Natural killer cell treated with Interleukin-12 subunit alpha and Interleukin-12 subunit beta and Interleukin-15 and Interleukin-18, amount 100 ng/mL, for 72 hours (primary cell): ENCODE results near the gene FGFR4. TPM values are rescaled to one million over a fixed set of nuclear protein-coding genes. Genes with fewer than 3 reads are reported as not detected.

ENCODE experiments used
- ATAC-seq, 2 donors: fragments of 150-1000 bp; cut with Tn5 transposase in 1 of 2; sonication (Bioruptor Pico), chemical (Tn5 transposase) in 1 of 2; 2 replicates each; pipeline ENCODE4 v1.10.0; 2021
- DNase-seq: peaks from one replicate; pipeline ENCODE4 v3.0.0; 2022; ENCODE audit warnings: low spot score
- H3K27ac Mint-ChIP-seq, 2 donors: 1 replicate in 1 of 2; 2 replicates in 1 of 2; pipeline ENCODE4 v1.8.0; 2022; ENCODE audit warnings: mixed read lengths in 2 of 2, mild to moderate bottlenecking in 1 of 2, moderate library complexity in 1 of 2
- H3K27me3 Mint-ChIP-seq, 2 donors: 1 replicate in 1 of 2; 2 replicates in 1 of 2; pipeline ENCODE4 v1.8.0; 2022; ENCODE audit warnings: mixed read lengths in 2 of 2
- H3K36me3 Mint-ChIP-seq: one replicate; pipeline ENCODE4 v1.8.0; 2022; ENCODE audit warnings: mixed read lengths
- H3K4me1 Mint-ChIP-seq, 2 donors: 1 replicate in 1 of 2; 2 replicates in 1 of 2; pipeline ENCODE4 v1.8.0; 2022; ENCODE audit warnings: low read depth in 2 of 2, mixed read lengths in 2 of 2, mild to moderate bottlenecking in 1 of 2
- H3K4me3 Mint-ChIP-seq: one replicate; pipeline ENCODE4 v1.8.0; 2022; ENCODE audit warnings: mixed read lengths
- H3K9me3 Mint-ChIP-seq: 2 replicates; pipeline ENCODE4 v1.8.0; 2022; ENCODE audit warnings: mixed read lengths
- total RNA-seq, 2 donors: library from RNA; stranded (reverse); gene quantifications; one replicate each; pipeline ENCODE4 v1.2.3, GENCODE V29; 2022

FGFR4 gene
- total RNA-seq, 2 donors from 2014 or later, result 1.9 to 2.0 TPM

- Mint-ChIP-seq H3K4me1 (peaks cover 4 to 5% of the 10 kb centered on the region in 2 donors), H3K9me3 (no peaks in the 10 kb centered on the region), H3K36me3 (no peaks in the 10 kb centered on the region), H3K27me3 (no peaks in the 10 kb centered on the region), H3K27ac (no peak overlapping the region), H3K4me3 (no peak overlapping the region)
- DNase-seq (no peak), ATAC-seq (no peak)
These were observed 16.1 kb upstream of the FGFR4 start for GRCh38 chr5:177070536-177071191.

GRCh38 chr5:177071666-177072385, 14.9 kb upstream of the FGFR4 start:
- DNase-seq (no peak), ATAC-seq (peak; percentile 67)
- Mint-ChIP-seq H3K4me1 (peaks cover 4 to 5% of the 10 kb centered on the region in 2 donors), H3K4me3 (no peak overlapping the region), H3K27ac (no peak overlapping the region), H3K9me3 (no peaks in the 10 kb centered on the region), H3K36me3 (no peaks in the 10 kb centered on the region), H3K27me3 (no peaks in the 10 kb centered on the region)

GRCh38 chr5:177077335-177077734, 9.4 kb upstream of the FGFR4 start:
- Mint-ChIP-seq H3K27ac (no peak overlapping the region), H3K9me3 (no peaks in the 10 kb centered on the region), H3K4me1 (no peaks in the 10 kb centered on the region), H3K4me3 (no peak overlapping the region), H3K27me3 (no peaks in the 10 kb centered on the region), H3K36me3 (no peaks in the 10 kb centered on the region)
- no peak for DNase-seq
- no peak for ATAC-seq

GRCh38 chr5:177079606-177080005, 7.1 kb upstream of the FGFR4 start:
- Mint-ChIP-seq H3K36me3 (no peaks in the 10 kb centered on the region), H3K27me3 (peaks cover 7 to 8% of the 10 kb centered on the region in 2 donors), H3K4me3 (no peak overlapping the region), H3K9me3 (no peaks in the 10 kb centered on the region), H3K27ac (no peak overlapping the region), H3K4me1 (no peaks in the 10 kb centered on the region)
- DNase-seq (no peak), ATAC-seq (no peak)

GRCh38 chr5:177080265-177080664, 6.5 kb upstream of the FGFR4 start:
- Mint-ChIP-seq H3K4me1 (no peaks in the 10 kb centered on the region), H3K27ac (no peak overlapping the region), H3K36me3 (no peaks in the 10 kb centered on the region), H3K4me3 (no peak overlapping the region), H3K9me3 (no peaks in the 10 kb centered on the region), H3K27me3 (peaks cover 7 to 8% of the 10 kb centered on the region in 2 donors)
- DNase-seq (no peak), ATAC-seq (no peak)

GRCh38 chr5:177081859-177082258, 4.9 kb upstream of the FGFR4 start:
- ATAC-seq, result no peak
- no peak overlapping the region for H3K4me3 Mint-ChIP-seq
- H3K27me3 Mint-ChIP-seq, result peaks cover 7 to 12% of the 10 kb centered on the region in 2 donors
- DNase-seq, result no peak
- H3K4me1 Mint-ChIP-seq, result peaks cover 6% of the 10 kb centered on the region in 2 donors
- H3K27ac Mint-ChIP-seq, result no peak overlapping the region
- no peaks in the 10 kb centered on the region for H3K9me3 Mint-ChIP-seq
- H3K36me3 Mint-ChIP-seq, result no peaks in the 10 kb centered on the region

- Mint-ChIP-seq H3K9me3 (no peaks in the 10 kb centered on the region), H3K36me3 (no peaks in the 10 kb centered on the region), H3K4me1 (peaks cover 6 to 10% of the 10 kb centered on the region in 2 donors), H3K27ac (no peak overlapping the region), H3K4me3 (no peak overlapping the region), H3K27me3 (peaks cover 14 to 15% of the 10 kb centered on the region in 2 donors)
- no peak for DNase-seq
- no peak for ATAC-seq
These were observed 3.4 kb upstream of the FGFR4 start for GRCh38 chr5:177083357-177083756.

GRCh38 chr5:177084175-177084574, 2.5 kb upstream of the FGFR4 start:
- Mint-ChIP-seq H3K27ac (no peak overlapping the region), H3K4me1 (peaks cover 6 to 10% of the 10 kb centered on the region in 2 donors), H3K36me3 (no peaks in the 10 kb centered on the region), H3K9me3 (no peaks in the 10 kb centered on the region), H3K27me3 (peaks cover 14 to 18% of the 10 kb centered on the region in 2 donors), H3K4me3 (no peak overlapping the region)
- ATAC-seq, result no peak
- DNase-seq, result no peak

- peaks cover 6 to 10% of the 10 kb centered on the region in 2 donors for H3K4me1 Mint-ChIP-seq
- ATAC-seq (no peak), DNase-seq (no peak)
- H3K4me3 Mint-ChIP-seq, result peak overlapping the region; percentile 66
- no peaks in the 10 kb centered on the region for H3K36me3 Mint-ChIP-seq
- peaks cover 14 to 18% of the 10 kb centered on the region in 2 donors for H3K27me3 Mint-ChIP-seq
- no peaks in the 10 kb centered on the region for H3K9me3 Mint-ChIP-seq
- no peak overlapping the region for H3K27ac Mint-ChIP-seq
These were observed 596 bp upstream of the FGFR4 start for GRCh38 chr5:177085985-177086653.

- Mint-ChIP-seq H3K4me3 (no peak overlapping the region), H3K27ac (no peak overlapping the region), H3K9me3 (no peaks in the 10 kb centered on the region), H3K27me3 (peaks cover 14 to 18% of the 10 kb centered on the region in 2 donors), H3K4me1 (peaks cover 6 to 10% of the 10 kb centered on the region in 2 donors), H3K36me3 (no peaks in the 10 kb centered on the region)
- no peak for ATAC-seq
- DNase-seq, result no peak
These were observed 787 bp downstream of the FGFR4 start for GRCh38 chr5:177087398-177088005.

GRCh38 chr5:177089127-177089526, 2.4 kb downstream of the FGFR4 start:
- Mint-ChIP-seq H3K4me1 (peaks cover 6 to 10% of the 10 kb centered on the region in 2 donors), H3K27me3 (peaks cover 8 to 10% of the 10 kb centered on the region in 2 donors), H3K9me3 (no peaks in the 10 kb centered on the region), H3K36me3 (no peaks in the 10 kb centered on the region), H3K27ac (no peak overlapping the region), H3K4me3 (no peak overlapping the region)
- DNase-seq (no peak), ATAC-seq (no peak)

- no peak overlapping the region for H3K27ac Mint-ChIP-seq
- H3K4me1 Mint-ChIP-seq, result peaks cover 6 to 10% of the 10 kb centered on the region in 2 donors
- DNase-seq, result no peak
- ATAC-seq, result no peak
- H3K4me3 Mint-ChIP-seq, result no peak overlapping the region
- H3K36me3 Mint-ChIP-seq, result no peaks in the 10 kb centered on the region
- H3K27me3 Mint-ChIP-seq, result peaks cover 7 to 10% of the 10 kb centered on the region in 2 donors
- no peaks in the 10 kb centered on the region for H3K9me3 Mint-ChIP-seq
These were observed 3.3 kb downstream of the FGFR4 start for GRCh38 chr5:177089825-177090641.

GRCh38 chr5:177090813-177091212, 4.1 kb downstream of the FGFR4 start:
- Mint-ChIP-seq H3K4me1 (peaks cover 6 to 10% of the 10 kb centered on the region in 2 donors), H3K9me3 (no peaks in the 10 kb centered on the region), H3K27ac (no peak overlapping the region), H3K36me3 (no peaks in the 10 kb centered on the region), H3K4me3 (no peak overlapping the region), H3K27me3 (peaks cover 7 to 10% of the 10 kb centered on the region in 2 donors)
- no peak for ATAC-seq
- DNase-seq, result no peak
